HG03460 (cell line): ENCODE data around the gene MRPS7.

Experiments used
- ATAC-seq: cut with Tn5 transposase; IDR thresholded peaks from one replicate; pipeline ENCODE4 v1.9.1; 2021; ENCODE audit not compliant: unreplicated experiment

MRPS7 gene

DNA sequence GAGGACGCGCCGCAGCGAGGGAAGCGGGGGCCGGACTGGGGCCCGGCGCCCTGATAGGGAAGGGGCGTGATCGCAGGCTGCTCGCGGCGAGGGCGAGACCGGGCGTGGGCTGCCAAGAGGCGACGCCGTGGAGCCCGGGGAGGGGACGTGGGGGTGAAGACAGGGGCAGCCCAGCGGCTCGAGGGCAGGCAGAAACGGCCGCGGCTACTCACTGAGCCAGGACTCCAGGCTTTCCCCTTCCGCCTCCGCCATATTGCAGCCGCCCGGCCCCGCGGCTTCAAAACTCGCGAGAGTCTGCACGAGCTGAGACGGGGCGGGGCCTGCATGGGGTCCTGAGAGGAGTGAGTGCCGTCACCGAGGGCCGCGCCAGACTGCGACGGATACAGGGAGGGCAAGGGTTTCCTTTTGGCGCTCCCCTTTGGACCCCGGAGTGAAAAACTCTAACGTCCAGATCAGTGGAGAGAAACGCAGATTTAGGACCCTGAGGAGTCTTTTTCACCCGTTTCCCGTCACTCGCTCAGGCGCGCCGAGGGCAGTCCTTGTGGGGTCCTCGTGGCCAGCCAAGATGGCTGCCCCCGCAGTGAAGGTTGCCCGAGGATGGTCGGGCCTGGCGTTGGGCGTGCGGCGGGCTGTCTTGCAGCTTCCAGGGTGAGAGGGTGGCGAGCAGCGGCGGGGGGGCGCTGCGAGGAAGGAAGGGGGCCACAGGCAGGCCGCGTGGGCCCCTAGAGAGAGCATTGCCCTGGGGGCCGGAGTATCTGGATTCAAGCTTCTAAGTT, at the start of gene MRPS7, which contains the start of gene GGA3:
Gene MRPS7 (plus strand): TSS at position 544 of the 776 bp plus-strand sequence. CDS start 22 bp downstream, at position 566.
Gene GGA3 (minus strand): TSS at position 271 of the 776 bp plus-strand sequence. CDS start 19 bp downstream, at position 252.
- ATAC-seq = peak; percentile 83

DNA sequence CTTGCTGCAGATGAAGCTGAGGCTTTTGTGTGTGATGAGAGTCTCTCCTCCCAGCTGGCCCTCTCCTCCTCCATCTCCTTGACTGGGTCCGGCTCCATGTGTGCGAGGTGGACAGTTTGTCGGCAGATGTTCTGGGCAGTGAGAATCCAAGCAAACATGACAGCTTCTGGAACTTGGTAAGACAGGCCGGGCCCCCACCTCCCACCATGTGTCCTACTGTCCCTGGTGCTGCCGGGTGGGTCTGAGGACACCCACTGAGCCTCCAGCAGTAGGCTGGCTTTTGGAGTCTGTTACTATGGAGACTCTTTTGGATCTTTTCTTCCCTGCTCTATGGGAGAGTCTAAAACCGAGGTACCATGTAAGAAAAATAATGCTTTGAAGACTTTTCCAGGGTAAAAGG, 43.5 kb upstream of the MRPS7 start:
- no peak for ATAC-seq

DNA sequence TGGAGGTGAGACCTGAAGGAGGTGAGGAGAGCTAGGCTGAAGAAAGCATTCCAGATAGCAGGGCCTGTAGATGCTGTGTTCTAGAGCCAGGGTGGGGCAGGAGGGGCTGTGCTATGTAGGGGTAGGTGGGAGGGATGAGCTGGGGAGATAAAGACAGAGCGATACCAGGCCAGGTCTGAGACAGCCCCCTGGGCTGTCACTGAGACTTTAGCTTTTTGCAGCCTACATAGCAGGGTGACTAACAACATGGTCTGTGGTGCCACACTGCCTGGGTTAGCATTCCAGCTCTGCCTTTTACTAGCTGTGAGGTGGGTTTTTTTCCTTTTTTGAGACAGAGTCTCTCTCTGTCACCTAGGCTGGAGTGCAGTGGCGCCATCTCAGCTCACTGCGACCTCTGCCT, 41.9 kb upstream of the MRPS7 start:
- ATAC-seq = no peak

DNA sequence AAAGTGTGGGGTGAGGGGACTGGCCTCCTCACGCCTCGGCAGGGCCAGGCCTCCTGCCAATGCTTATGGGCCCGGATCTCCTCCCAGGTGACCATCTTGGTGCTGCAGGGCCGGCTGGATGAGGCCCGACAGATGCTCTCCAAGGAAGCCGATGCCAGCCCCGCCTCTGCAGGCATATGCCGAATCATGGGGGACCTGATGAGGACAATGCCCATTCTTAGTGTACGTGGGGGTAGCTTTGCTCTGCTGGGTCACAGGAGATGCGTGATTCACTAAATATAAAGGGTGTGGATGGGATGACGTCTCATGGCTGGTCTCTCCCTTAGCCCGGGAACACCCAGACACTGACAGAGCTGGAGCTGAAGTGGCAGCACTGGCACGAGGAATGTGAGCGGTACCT, 36.7 kb upstream of the MRPS7 start:
- ATAC-seq = no peak

DNA sequence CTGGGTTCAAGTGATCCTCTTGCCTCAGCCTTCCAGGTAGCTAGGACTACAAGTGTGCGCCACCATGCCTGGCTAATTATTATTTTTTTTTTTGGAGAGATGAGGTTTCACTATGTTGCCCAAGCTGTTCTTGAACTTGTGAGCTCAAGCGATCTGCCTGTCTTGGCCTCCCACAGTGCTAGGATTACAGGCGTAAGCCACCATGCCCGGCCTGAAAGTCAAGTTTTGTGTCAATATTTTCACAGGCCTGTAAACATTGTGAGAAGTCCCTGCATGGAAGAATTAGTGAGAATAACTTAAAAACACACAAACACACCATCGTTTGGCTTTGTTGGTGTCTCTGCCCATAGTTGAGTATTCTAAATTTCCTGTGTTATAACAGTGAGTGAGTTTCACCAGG, 34.0 kb upstream of the MRPS7 start:
- ATAC-seq = no peak

DNA sequence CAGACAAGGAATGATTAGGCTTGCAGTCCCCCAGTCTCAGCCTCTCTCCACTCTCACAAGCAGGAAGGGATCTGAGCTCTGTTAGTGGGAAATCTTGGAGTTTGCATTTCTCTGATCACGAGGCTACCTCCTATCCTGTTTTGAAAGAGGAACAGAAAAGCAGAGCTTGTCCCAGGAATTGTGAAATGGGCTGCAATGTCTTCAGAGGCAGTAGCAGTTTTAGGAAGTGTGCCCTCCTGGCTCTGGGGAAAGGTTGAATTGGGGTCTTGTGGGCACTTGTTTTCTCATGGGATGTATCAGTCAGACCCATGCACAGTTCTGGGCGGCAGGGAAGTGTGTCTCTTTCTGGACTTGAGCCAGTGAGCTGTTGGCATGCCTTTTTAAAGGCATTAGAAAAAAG, 33.4 kb upstream of the MRPS7 start:
- no peak for ATAC-seq

DNA sequence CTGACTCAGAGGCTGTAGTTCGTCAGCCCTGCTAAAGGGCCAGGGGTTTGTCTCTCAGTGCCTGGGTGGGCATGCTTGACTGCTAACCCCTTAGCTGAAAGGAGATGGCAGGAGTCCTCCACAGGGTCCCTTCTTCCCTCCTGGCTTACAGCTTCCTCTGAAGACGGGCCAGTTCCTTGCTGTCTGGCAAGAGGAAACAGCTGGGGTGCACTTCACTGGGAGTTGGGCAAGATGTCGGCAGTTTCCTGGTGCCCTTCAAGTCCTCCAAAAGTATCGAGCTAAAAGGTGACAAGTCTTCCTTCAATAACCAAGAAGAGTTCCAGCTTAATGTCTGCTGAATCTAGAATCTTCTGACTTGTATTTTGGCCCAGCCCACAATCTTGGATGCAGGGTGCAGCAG, 32.8 kb upstream of the MRPS7 start:
- no peak for ATAC-seq

GRCh38 chr17:75231071-75231470, 30.6 kb upstream of the MRPS7 start:
- no peak for ATAC-seq

GRCh38 chr17:75231741-75232464, 29.8 kb upstream of the MRPS7 start:
- ATAC-seq = no peak

GRCh38 chr17:75232786-75233185, 28.9 kb upstream of the MRPS7 start:
- no peak for ATAC-seq

DNA sequence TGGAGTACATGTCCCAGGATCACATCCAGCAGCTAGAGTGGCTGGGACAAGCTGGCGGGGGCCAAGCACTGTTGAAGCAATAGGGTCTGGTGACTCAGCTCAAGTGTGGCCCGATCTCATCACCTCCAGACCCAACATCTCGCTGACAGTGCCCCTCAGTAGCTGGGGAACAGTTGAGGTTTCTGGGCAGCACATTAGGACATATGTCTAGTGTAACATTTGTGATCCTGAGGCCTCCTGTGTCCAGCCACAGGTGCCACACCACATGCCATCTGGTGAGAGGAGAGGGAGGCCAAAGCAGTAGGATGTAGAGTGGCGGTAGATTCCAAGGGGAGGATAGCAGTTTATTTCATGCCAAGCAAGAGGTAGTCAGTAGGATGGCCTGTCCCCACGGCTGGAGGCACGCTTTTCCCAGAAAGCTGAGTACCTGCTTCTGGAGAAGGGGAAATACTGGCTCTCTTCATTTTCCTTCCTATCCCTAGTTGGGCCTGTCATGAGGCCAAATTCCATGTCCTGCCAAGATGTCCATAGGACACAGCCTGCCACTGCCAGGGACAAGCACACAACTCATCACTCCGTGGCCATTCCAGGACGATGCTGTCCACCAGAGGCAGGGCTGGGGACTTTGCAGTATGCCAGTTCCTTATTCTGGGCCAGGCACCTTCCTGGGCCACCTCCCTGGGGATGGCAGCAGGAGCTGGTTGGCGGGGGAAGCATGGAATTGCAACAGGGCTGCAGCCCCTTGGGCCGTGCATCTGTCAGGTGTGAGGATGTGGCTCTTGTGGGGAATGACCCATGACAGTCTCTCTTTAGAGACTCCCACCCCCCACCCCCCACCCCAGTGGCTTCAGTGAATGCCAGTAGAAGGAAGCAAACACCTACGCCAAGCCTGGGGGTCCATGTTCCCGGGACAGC, 24.3 kb upstream of the MRPS7 start:
- ATAC-seq = no peak

GRCh38 chr17:75238020-75238580, 23.6 kb upstream of the MRPS7 start:
- ATAC-seq = no peak

DNA sequence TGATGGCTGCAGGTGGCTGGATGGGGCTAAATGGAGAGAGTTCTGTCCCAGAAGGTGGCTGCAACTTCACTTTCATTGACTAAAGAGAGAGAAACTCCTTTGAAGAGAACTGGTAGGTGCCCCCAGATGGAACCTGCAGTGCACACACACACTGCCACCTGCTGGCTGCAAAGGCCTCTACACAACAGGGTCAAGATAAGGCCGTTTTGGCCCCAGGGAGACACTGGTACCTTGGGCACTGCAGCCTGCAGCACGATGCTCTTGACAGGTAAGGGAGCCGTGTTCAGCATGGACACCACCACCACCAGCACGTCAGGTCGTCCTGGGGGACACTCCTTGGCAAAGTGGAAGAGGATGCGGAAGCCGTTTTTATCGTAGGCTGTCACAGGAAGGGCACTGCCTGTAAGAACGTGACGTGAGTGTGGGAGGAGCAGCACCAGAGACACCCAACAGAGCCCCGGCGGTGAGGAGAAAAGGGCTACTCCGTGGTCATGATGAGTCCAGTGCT, 22.9 kb upstream of the MRPS7 start:
- no peak for ATAC-seq

DNA sequence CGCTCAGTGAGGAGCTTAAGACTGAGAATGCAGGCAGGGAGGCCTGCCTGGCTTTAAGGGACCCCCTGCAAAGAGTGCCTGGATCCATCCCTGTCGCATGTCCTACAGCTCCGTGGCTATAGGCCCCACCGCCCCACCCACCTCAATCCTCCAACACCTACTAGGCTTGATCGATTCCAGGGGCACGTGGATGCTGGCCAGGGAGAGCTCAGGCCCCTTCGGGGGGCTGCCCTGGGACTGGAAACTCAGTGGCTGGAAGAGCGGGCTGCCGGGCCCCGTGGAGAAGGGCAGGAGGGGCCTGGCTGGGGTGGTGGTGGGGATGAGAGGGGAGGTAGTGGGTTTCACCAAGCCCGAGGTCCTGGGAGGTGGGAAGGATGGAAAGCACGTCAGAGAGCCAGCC, 22.5 kb upstream of the MRPS7 start:
- no peak for ATAC-seq

DNA sequence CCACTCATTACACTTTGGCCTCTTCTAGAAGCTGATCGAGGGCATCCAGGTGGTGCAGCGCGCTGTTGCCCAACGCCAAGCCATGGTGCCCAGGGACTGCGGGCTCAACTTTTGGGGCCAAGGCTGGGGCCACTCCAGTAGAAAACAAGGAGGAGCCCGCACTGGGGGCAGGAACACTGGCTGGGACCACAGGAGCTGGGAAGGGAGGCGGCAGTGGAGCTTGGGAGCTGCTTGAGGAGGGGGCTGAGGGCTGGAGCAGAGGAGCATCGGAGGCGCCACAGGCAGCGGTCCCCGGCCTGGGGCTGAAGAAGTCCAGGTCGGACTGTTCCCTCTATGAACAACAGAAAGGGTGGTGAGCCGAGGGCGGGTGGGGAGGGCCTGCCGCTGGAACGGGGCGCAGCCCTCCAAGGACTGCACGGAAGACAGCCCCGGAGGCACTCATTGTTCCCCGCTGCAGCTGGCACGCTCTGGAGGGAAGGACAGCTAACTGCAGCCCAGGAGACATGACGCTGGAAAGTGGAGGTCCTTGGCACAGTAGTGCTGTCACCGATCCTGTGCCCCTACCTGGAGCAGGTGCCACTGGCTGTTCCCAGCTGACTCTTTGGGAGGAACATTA, 21.8 kb upstream of the MRPS7 start:
- no peak for ATAC-seq

DNA sequence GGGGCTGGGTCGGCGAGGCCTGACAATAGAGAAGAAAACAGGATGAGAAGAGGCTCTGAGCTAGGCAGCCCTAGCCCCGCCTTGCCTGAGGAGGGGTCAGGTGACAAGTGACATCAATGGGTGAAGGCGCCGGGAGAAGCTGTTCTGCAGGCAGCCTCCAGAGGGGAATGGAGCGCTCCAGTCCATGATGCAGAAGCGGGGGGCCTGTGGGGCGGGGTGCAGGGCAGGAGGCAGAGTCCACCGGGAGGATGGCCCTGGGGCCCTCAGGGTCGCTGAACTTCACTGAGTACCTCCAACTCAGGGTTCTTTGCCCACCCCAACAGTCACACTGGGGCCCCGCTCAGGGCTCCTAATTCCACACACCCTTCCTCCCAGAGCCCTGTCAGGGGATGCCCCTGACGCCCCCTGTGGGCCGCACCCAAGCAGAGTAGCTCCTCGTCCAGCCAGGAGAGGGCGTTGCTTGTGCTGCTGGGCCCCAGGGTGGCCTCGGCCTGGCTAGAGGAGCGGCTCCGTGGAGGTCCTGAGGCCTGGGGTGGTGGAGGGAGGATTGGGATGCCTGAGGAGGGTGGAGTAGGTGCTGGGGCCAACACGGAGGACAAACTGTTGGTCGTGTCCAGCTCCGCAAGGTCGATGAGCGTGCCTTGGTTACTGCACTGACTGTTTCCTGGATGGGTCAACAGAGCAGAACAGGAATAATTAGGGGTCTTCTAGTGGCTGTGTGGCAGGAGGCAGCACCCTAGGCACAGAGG, 21.1 kb upstream of the MRPS7 start:
- ATAC-seq = no peak

DNA sequence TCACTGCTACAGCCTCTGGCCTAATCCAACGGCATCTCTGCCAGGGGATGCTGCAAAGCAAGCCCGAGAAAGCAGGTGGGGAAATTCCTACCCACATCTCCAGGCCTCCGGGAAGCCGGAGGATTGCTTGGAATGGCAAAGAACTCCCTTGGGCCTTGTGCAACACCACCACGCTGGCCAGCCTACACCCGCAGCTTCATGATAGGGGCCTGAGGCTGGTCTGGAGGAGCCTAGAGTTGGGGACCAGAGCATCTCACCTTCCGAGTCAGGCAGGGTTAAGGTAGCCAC, 20.6 kb upstream of the MRPS7 start:
- ATAC-seq = no peak

- no peak for ATAC-seq
Observed at GRCh38 chr17:75241502-75241901, 20.2 kb upstream of the MRPS7 start.

DNA sequence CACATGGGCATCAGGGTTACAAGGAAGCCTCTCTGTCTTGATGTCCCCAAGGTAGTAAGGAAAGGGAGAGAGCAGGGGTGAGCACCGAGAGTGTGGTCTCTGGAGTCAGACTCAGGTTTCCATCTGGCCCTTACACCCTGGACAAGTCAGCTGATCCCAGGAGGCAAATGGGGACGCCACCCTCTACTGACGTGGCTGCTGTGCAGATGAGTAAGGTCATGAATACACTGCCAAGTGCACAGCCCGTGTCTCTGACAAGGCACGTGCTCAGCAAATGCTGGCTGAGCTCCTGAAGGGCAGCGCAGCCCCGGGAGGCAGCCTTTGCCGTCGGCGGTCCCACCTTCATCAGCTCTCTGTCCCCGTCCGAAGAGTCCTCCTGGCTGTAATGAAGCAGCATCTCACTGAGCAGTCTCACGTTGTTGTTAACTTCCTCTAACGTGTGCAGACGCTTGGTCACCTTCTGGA, 19.7 kb upstream of the MRPS7 start:
- ATAC-seq = no peak
